ENCODE measurements around the gene THOP1.

- no peak for TF ChIP-seq CTCF (IDR thresholded peaks at IDR 0.05)
- TF ChIP-seq POLR2A (IDR thresholded peaks at IDR 0.05): no peak
These were observed 25.3 kb upstream of the THOP1 start for GRCh38 chr19:2759965-2760364.

Measured in heart left ventricle (tissue), 13 donors.